A549 (cell line): ENCODE results near the gene IPPK. TPM values are rescaled to one million over a fixed set of nuclear protein-coding genes. Genes with fewer than 3 reads are reported as not detected.

Experiments
- ATAC-seq, 2 experiments: fragments of 200-7000 bp in 1 of 2; fragments of >200 bp in 1 of 2; cut with Nextera tagmentation in 1 of 2; cut with Tn5 transposase in 1 of 2; 3 replicates each; pipeline versions ENCODE4 v1.8.0 to v1.9.1; 2018 to 2020; ENCODE audit warnings: mild to moderate bottlenecking in 1 of 2, moderate library complexity in 1 of 2
- CTCF ChIA-PET: fragments of 300-600 bp; sonication (Branson Sonifier 250); formaldehyde crosslinking; extraction: SDS; loops from one replicate; lab custom pipeline; 2021; ENCODE audit warnings: antibody characterized with exemption, inconsistent platforms; lab: Yijun Ruan, JAX
- POLR2A ChIA-PET: fragments of 350-600 bp; formaldehyde crosslinking; extraction: SDS; loops from one replicate; lab custom pipeline; 2021; ENCODE audit warnings: antibody characterized with exemption, inconsistent platforms; lab: Yijun Ruan, JAX
- DNase-seq, 2 experiments: peaks; one replicate each; pipeline versions ENCODE4 v3.0.0 to v3.0.0-alpha.2; 2011 to 2016; ENCODE audit warnings: low read depth in 1 of 2, low spot score in 1 of 2
- FAIRE-seq: peaks from 2 replicates; lab custom pipeline; 2011; peaks lifted over from hg19 to GRCh38; lab: Jason Lieb, UNC
- H3K27ac ChIP-seq, 2 experiments: fragments of >200 bp; sonication (Bioruptor Twin); formaldehyde crosslinking; 3 replicates each; pipeline ENCODE4 v1.5.1; 2016 to 2017
- H3K4me1 ChIP-seq: fragments of >200 bp; sonication (Bioruptor Twin); formaldehyde crosslinking; 3 replicates; pipeline ENCODE4 v1.6.1; 2016
- H3K4me2 ChIP-seq: fragments of >200 bp; sonication (Bioruptor Twin); formaldehyde crosslinking; 3 replicates; pipeline ENCODE4 v1.6.1; 2016
- H3K4me3 ChIP-seq: fragments of >200 bp; sonication (Bioruptor Twin); formaldehyde crosslinking; 3 replicates; pipeline ENCODE4 v1.5.1; 2016
- H3K9me3 ChIP-seq: fragments of >200 bp; sonication (Bioruptor Twin); formaldehyde crosslinking; 3 replicates; pipeline ENCODE4 v1.6.1; 2016
- CBX2 ChIP-seq: fragments of 200-600 bp; sonication (generic); IDR thresholded peaks from 2 replicates; pipeline ENCODE4 v1.6.1; 2016; ENCODE audit warnings: low read depth, mild to moderate bottlenecking, borderline replicate concordance
- CEBPB ChIP-seq, 2 experiments: fragments of >200 bp in 1 of 2; sonication (Bioruptor Twin) in 1 of 2; formaldehyde crosslinking in 1 of 2; IDR thresholded peaks; 2 replicates each; pipeline ENCODE4 v1.6.1; 2012 to 2016
- EP300 ChIP-seq, 2 experiments: fragments of >200 bp; sonication (Bioruptor Twin); formaldehyde crosslinking; IDR thresholded peaks; 2 replicates in 1 of 2; 3 replicates in 1 of 2; pipeline ENCODE4 v1.6.1; 2016 to 2017
- HOXB5 ChIP-seq: fragments of 250-450 bp; sonication (Bioruptor Pico); IDR thresholded peaks from 2 replicates; pipeline ENCODE4 v1.5.0; 2020; ENCODE audit warnings: mild to moderate bottlenecking, moderate library complexity
- KDM1A ChIP-seq: fragments of 200-600 bp; sonication (generic); IDR thresholded peaks from 2 replicates; pipeline ENCODE4 v1.6.1; 2016; ENCODE audit warnings: low read depth, mild to moderate bottlenecking
- NR3C1 ChIP-seq: fragments of >200 bp; sonication (Bioruptor Twin); formaldehyde crosslinking; IDR thresholded peaks from 3 replicates; pipeline ENCODE4 v1.6.1; 2017
- POLR2AphosphoS2 ChIP-seq: conservative IDR thresholded peaks from 2 replicates; pipeline ENCODE4 v1.6.1; 2012; ENCODE audit warnings: low read length, improper control_type of control experiment, inconsistent platforms
- RNF2 ChIP-seq: fragments of 200-600 bp; sonication (generic); IDR thresholded peaks from 2 replicates; pipeline ENCODE4 v1.6.1; 2016; ENCODE audit warnings: low read depth, mild to moderate bottlenecking, antibody characterized with exemption, moderate library complexity, borderline replicate concordance
- SMC3 ChIP-seq: fragments of >200 bp; sonication (Bioruptor Twin); formaldehyde crosslinking; IDR thresholded peaks from 3 replicates; pipeline ENCODE4 v1.6.1; 2018; ENCODE audit warnings: inconsistent platforms
- ZC3H11A ChIP-seq: fragments of 450-650 bp; IDR thresholded peaks from 2 replicates; pipeline ENCODE4 v1.6.1; 2014; ENCODE audit warnings: antibody characterized with exemption, mild to moderate bottlenecking
- ZFP36 ChIP-seq: fragments of 450-650 bp; IDR thresholded peaks from 2 replicates; pipeline ENCODE4 v1.6.1; 2014; ENCODE audit warnings: borderline replicate concordance; ENCODE audit not compliant: partially characterized antibody
- ZNF302 ChIP-seq: fragments of 250-450 bp; sonication (Bioruptor Pico); IDR thresholded peaks from 2 replicates; pipeline ENCODE4 v1.9.0; 2021; ENCODE audit warnings: inconsistent platforms, mild to moderate bottlenecking, moderate library complexity
- WGBS: methylation state at CpG from one replicate; pipeline ENCODE4 v1.1.6; 2017; ENCODE audit errors: missing lambda C conversion rate; 5-methylcytosine and 5-hydroxymethylcytosine counted together
- polyA plus RNA-seq, 4 experiments: library from polyadenylated mRNA; depleted of rRNA in 3 of 4; stranded (reverse); fragments of >200 nt; fragmentation: RNase III in 1 of 4; extraction: RNeasy Plus Mini Kit Qiagen cat#74134 plus additional on column Dnase treatment in 1 of 4; gene quantifications; 2 replicates in 3 of 4; 3 replicates in 1 of 4; pipeline ENCODE4 v1.2.3, GENCODE V29; 2011 to 2017
- TF ChIP-seq, protein P1 (sequence below): fragments of >200 bp; sonication (Bioruptor Twin); formaldehyde crosslinking; IDR thresholded peaks from 2 replicates; pipeline ENCODE4 v1.6.1; 2016
- TF ChIP-seq, protein P2 (sequence below): fragments of >200 bp; sonication (Bioruptor Twin); formaldehyde crosslinking; IDR thresholded peaks from 3 replicates; pipeline ENCODE4 v1.5.1; 2016
- TF ChIP-seq, protein P3 (sequence below): fragments of 250-450 bp; sonication (Bioruptor Pico); IDR thresholded peaks from 2 replicates; pipeline ENCODE4 v1.5.0; 2020; ENCODE audit warnings: low read depth, mild to moderate bottlenecking, moderate library complexity
- TF ChIP-seq, protein P4 (sequence below): fragments of 250-450 bp; sonication (Bioruptor Pico); IDR thresholded peaks from 2 replicates; pipeline ENCODE4 v1.5.0; 2021; ENCODE audit warnings: mild to moderate bottlenecking, moderate library complexity, borderline replicate concordance
- TF ChIP-seq, protein P5 (sequence below): fragments of 200-600 bp; sonication (generic); IDR thresholded peaks from 2 replicates; pipeline ENCODE4 v1.6.1; 2016; ENCODE audit warnings: antibody characterized with exemption, mild to moderate bottlenecking, moderate library complexity
- TF ChIP-seq, protein P6 (sequence below): fragments of 450-650 bp; IDR thresholded peaks from 2 replicates; pipeline ENCODE4 v1.6.1; 2014; ENCODE audit warnings: antibody characterized with exemption

IPPK gene
- polyA plus RNA-seq, 2 of the 4 experiments (the other 2 are of a cell fraction): 12.2 to 20.0 TPM

DNA sequence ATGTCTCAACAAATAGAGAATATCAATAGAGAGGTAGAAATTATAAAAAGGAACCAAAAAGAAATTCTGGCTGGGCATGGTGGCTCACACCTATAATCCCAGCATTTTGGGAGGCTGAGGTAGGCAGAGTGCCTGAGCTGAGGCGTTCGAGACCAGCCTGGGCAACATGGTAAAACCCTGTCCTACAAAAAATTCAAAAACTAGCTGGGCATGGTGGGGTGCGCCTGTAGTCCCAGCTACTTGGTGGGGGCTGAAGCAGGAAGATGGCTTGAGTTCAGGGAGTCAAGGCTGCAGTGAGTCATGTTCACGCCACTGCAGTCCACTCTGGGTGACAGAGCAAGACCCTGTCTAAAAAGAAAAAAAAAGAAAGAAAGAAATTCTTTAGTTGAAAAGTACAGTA lies 24.9 kb downstream of the IPPK start:
- ATAC-seq (no peak), FAIRE-seq (no peak)
- POLR2A ChIA-PET: no interaction called here
- no peaks in the 10 kb centered on the region for H3K4me1 ChIP-seq
- TF ChIP-seq, protein P1, sequence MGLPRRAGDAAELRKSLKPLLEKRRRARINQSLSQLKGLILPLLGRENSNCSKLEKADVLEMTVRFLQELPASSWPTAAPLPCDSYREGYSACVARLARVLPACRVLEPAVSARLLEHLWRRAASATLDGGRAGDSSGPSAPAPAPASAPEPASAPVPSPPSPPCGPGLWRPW: no peak
- TF ChIP-seq NR3C1: no peak
- TF ChIP-seq SMC3: no peak
- TF ChIP-seq CEBPB (IDR thresholded peaks at IDR 0.05): no peak
- no peak for TF ChIP-seq HOXB5 (CRISPR knock-in tag)
- TF ChIP-seq, protein P2, sequence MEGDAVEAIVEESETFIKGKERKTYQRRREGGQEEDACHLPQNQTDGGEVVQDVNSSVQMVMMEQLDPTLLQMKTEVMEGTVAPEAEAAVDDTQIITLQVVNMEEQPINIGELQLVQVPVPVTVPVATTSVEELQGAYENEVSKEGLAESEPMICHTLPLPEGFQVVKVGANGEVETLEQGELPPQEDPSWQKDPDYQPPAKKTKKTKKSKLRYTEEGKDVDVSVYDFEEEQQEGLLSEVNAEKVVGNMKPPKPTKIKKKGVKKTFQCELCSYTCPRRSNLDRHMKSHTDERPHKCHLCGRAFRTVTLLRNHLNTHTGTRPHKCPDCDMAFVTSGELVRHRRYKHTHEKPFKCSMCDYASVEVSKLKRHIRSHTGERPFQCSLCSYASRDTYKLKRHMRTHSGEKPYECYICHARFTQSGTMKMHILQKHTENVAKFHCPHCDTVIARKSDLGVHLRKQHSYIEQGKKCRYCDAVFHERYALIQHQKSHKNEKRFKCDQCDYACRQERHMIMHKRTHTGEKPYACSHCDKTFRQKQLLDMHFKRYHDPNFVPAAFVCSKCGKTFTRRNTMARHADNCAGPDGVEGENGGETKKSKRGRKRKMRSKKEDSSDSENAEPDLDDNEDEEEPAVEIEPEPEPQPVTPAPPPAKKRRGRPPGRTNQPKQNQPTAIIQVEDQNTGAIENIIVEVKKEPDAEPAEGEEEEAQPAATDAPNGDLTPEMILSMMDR: no peak
- TF ChIP-seq KDM1A: no peak
- TF ChIP-seq, protein P3, sequence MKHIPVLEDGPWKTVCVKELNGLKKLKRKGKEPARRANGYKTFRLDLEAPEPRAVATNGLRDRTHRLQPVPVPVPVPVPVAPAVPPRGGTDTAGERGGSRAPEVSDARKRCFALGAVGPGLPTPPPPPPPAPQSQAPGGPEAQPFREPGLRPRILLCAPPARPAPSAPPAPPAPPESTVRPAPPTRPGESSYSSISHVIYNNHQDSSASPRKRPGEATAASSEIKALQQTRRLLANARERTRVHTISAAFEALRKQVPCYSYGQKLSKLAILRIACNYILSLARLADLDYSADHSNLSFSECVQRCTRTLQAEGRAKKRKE: no peak
- no peak for TF ChIP-seq ZNF302 (CRISPR knock-in tag)
- no peak for TF ChIP-seq ZC3H11A
- TF ChIP-seq, protein P4, sequence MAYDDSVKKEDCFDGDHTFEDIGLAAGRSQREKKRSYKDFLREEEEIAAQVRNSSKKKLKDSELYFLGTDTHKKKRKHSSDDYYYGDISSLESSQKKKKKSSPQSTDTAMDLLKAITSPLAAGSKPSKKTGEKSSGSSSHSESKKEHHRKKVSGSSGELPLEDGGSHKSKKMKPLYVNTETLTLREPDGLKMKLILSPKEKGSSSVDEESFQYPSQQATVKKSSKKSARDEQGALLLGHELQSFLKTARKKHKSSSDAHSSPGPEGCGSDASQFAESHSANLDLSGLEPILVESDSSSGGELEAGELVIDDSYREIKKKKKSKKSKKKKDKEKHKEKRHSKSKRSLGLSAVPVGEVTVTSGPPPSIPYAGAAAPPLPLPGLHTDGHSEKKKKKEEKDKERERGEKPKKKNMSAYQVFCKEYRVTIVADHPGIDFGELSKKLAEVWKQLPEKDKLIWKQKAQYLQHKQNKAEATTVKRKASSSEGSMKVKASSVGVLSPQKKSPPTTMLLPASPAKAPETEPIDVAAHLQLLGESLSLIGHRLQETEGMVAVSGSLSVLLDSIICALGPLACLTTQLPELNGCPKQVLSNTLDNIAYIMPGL (CRISPR knock-in tag): no peak
- no peak for TF ChIP-seq ZFP36
- TF ChIP-seq, protein P5, sequence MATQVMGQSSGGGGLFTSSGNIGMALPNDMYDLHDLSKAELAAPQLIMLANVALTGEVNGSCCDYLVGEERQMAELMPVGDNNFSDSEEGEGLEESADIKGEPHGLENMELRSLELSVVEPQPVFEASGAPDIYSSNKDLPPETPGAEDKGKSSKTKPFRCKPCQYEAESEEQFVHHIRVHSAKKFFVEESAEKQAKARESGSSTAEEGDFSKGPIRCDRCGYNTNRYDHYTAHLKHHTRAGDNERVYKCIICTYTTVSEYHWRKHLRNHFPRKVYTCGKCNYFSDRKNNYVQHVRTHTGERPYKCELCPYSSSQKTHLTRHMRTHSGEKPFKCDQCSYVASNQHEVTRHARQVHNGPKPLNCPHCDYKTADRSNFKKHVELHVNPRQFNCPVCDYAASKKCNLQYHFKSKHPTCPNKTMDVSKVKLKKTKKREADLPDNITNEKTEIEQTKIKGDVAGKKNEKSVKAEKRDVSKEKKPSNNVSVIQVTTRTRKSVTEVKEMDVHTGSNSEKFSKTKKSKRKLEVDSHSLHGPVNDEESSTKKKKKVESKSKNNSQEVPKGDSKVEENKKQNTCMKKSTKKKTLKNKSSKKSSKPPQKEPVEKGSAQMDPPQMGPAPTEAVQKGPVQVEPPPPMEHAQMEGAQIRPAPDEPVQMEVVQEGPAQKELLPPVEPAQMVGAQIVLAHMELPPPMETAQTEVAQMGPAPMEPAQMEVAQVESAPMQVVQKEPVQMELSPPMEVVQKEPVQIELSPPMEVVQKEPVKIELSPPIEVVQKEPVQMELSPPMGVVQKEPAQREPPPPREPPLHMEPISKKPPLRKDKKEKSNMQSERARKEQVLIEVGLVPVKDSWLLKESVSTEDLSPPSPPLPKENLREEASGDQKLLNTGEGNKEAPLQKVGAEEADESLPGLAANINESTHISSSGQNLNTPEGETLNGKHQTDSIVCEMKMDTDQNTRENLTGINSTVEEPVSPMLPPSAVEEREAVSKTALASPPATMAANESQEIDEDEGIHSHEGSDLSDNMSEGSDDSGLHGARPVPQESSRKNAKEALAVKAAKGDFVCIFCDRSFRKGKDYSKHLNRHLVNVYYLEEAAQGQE: no peak
- TF ChIP-seq EP300 (IDR thresholded peaks at IDR 0.05): no peak
- no peak for TF ChIP-seq POLR2AphosphoS2
- no peak for TF ChIP-seq RNF2
- TF ChIP-seq CBX2: no peak
- TF ChIP-seq, protein P6, sequence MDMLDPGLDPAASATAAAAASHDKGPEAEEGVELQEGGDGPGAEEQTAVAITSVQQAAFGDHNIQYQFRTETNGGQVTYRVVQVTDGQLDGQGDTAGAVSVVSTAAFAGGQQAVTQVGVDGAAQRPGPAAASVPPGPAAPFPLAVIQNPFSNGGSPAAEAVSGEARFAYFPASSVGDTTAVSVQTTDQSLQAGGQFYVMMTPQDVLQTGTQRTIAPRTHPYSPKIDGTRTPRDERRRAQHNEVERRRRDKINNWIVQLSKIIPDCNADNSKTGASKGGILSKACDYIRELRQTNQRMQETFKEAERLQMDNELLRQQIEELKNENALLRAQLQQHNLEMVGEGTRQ: no peak
- TF ChIP-seq, all 56 proteins: peak for 0
- CTCF ChIA-PET: interaction anchor here (1.3 to 3.0 kb wide), 3 partner anchors 10 to 507 kb away, joined by 3 to 25 read pairs (median 6); no protein-coding TSS in a partner anchor
- 95% methylated on average over 4 of the region's 4 CpGs for WGBS
- Histone ChIP-seq H3K4me3 (no peak overlapping the region), H3K9me3 (no peaks in the 10 kb centered on the region), H3K4me2 (no peak overlapping the region), H3K27ac (no peak overlapping the region)
- no peak for DNase-seq
